K562 (cell line): ENCODE data around the gene LAIR2. TPM values are rescaled to one million over a fixed set of nuclear protein-coding genes. Genes with fewer than 3 reads are reported as not detected.

Experiments
- ATAC-seq: fragments of 200-7000 bp; cut with Tn5 transposase; 3 replicates; pipeline ENCODE4 v1.9.1; 2020; ENCODE audit warnings: moderate library complexity
- BruUV-seq: library from RNA; stranded (reverse); fragments of 400-500 nt; replicated peaks from 2 replicates; lab custom pipeline; 2021; lab: Mats Ljungman, UMichigan
- CTCF ChIA-PET: fragments of 300-600 bp; formaldehyde crosslinking; extraction: SDS; loops from one replicate; lab custom pipeline; 2021; ENCODE audit warnings: low intra/inter-chr PET ratio; lab: Yijun Ruan, JAX
- POLR2A ChIA-PET: fragments of 300-600, 350-650 bp; sonication (Branson Sonifier 250); formaldehyde crosslinking; extraction: SDS; loops from one replicate; lab custom pipeline; 2021; ENCODE audit warnings: antibody characterized with exemption, inconsistent platforms; lab: Yijun Ruan, JAX
- DNase-seq, 4 experiments: peaks; one replicate each; pipeline versions ENCODE4 v3.0.0 to v3.0.0-alpha.2; 2011 to 2018; ENCODE audit warnings: low spot score in 3 of 4, mixed read lengths in 3 of 4; ENCODE audit errors: extremely low read depth in 1 of 4
- FAIRE-seq: peaks from 2 replicates; lab custom pipeline; 2011; peaks lifted over from hg19 to GRCh38; lab: Jason Lieb, UNC
- H2AFZ ChIP-seq: 2 replicates; pipeline ENCODE4 v1.6.0; 2011; ENCODE audit warnings: low read depth, low read length, control low read depth, inconsistent platforms
- H3K27ac ChIP-seq: fragments of 200-600 bp; 3 replicates; pipeline ENCODE4 v1.8.0; 2011; ENCODE audit warnings: low read depth, mild to moderate bottlenecking, control low read depth, inconsistent platforms, low read length, moderate library complexity, mixed read lengths; ENCODE audit errors: extremely low read depth
- H3K27me3 ChIP-seq, 2 experiments: fragments of 300-600 bp in 1 of 2; 2 replicates in 1 of 2; 3 replicates in 1 of 2; pipeline versions ENCODE4 v1.6.0 to v1.8.0; 2011; ENCODE audit warnings: inconsistent platforms in 2 of 2, low read length in 2 of 2, mild to moderate bottlenecking in 1 of 2, mixed read lengths in 1 of 2, moderate library complexity in 1 of 2; ENCODE audit not compliant: control insufficient read depth in 2 of 2, insufficient read depth in 2 of 2
- H3K36me3 ChIP-seq: fragments of 300-600 bp; 3 replicates; pipeline ENCODE4 v1.8.0; 2011; ENCODE audit warnings: mild to moderate bottlenecking, low read length, inconsistent platforms; ENCODE audit not compliant: control insufficient read depth, insufficient read depth
- H3K4me1 ChIP-seq, 2 experiments: fragments of 200-600 bp in 1 of 2; replicated peaks in 1 of 2; 2 replicates in 1 of 2; 3 replicates in 1 of 2; pipeline versions ENCODE4 v1.5.1 to v1.8.0; 2011; ENCODE audit warnings: inconsistent platforms in 2 of 2, low read length in 2 of 2, mild to moderate bottlenecking in 1 of 2, mixed read lengths in 1 of 2, moderate library complexity in 1 of 2; ENCODE audit not compliant: control insufficient read depth in 2 of 2, insufficient read depth in 2 of 2
- H3K4me2 ChIP-seq: 2 replicates; pipeline ENCODE4 v1.6.1; 2011; ENCODE audit warnings: low read length, control low read depth, inconsistent platforms, mixed read lengths; ENCODE audit not compliant: insufficient read depth
- H3K4me3 ChIP-seq: fragments of 200-600 bp; sonication (generic), shearing (Covaris generic); 2 replicates; pipeline ENCODE4 v1.5.1; 2016; ENCODE audit warnings: control low read depth, inconsistent platforms
- H3K79me2 ChIP-seq: fragments of 200-600 bp; 3 replicates; pipeline ENCODE4 v1.8.0; 2011; ENCODE audit warnings: low read length, inconsistent platforms; ENCODE audit not compliant: control insufficient read depth, insufficient read depth
- H3K9ac ChIP-seq, 2 experiments: 2 replicates each; pipeline versions ENCODE4 v1.6.0 to v1.6.1; 2011; ENCODE audit warnings: low read depth in 2 of 2, low read length in 2 of 2, control low read depth in 1 of 2, inconsistent platforms in 1 of 2, mild to moderate bottlenecking in 1 of 2, mixed read lengths in 1 of 2; ENCODE audit not compliant: insufficient read depth in 1 of 2
- H3K9me1 ChIP-seq: one replicate; pipeline ENCODE4 v1.6.0; 2011; ENCODE audit warnings: inconsistent platforms, mild to moderate bottlenecking, low read length, moderate library complexity; ENCODE audit not compliant: control insufficient read depth, insufficient read depth
- H3K9me3 ChIP-seq: replicated peaks from 2 replicates; pipeline ENCODE4 v1.5.1; 2011; ENCODE audit warnings: low read depth, low read length, inconsistent platforms; ENCODE audit not compliant: control insufficient read depth, insufficient read depth
- H4K20me1 ChIP-seq: replicated peaks from 2 replicates; pipeline ENCODE4 v1.6.1; 2011; ENCODE audit warnings: low read length, inconsistent platforms, mixed read lengths; ENCODE audit not compliant: control insufficient read depth, insufficient read depth
- CHD1 ChIP-seq: fragments of 200-600 bp; sonication (generic); IDR thresholded peaks from one replicate; pipeline ENCODE4 v1.6.1; 2012; ENCODE audit warnings: mild to moderate bottlenecking, moderate library complexity, low read length, inconsistent platforms
- GABPB1 ChIP-seq: sonication (generic); formaldehyde crosslinking; IDR thresholded peaks from 2 replicates; pipeline ENCODE4 v1.8.0; 2022; ENCODE audit warnings: mild to moderate bottlenecking, missing genetic modification reagents
- JUND ChIP-seq, 2 experiments: IDR thresholded peaks; 2 replicates in 1 of 2; 3 replicates in 1 of 2; pipeline ENCODE4 v1.6.1; 2011; ENCODE audit warnings: borderline replicate concordance in 2 of 2, low read depth in 2 of 2, low read length in 2 of 2, improper control_type of control experiment in 1 of 2, missing biosample characterization in 1 of 2, missing genetic modification characterization in 1 of 2, missing genetic modification reagents in 1 of 2
- LARP7 ChIP-seq: fragments of 450-650 bp; IDR thresholded peaks from 2 replicates; pipeline ENCODE4 v1.6.1; 2016
- NEUROD1 ChIP-seq: fragments of 150-350 bp; IDR thresholded peaks from 2 replicates; pipeline ENCODE4 v1.6.1; 2014; ENCODE audit warnings: borderline replicate concordance, low read length, low read depth; ENCODE audit not compliant: partially characterized antibody
- OTX1 ChIP-seq: fragments of 450-650 bp; formaldehyde crosslinking; IDR thresholded peaks from 2 replicates; pipeline ENCODE4 v1.4.0; 2022; ENCODE audit warnings: mild to moderate bottlenecking
- PHF20 ChIP-seq: fragments of 450-650 bp; IDR thresholded peaks from 2 replicates; pipeline ENCODE4 v1.6.1; 2018; ENCODE audit not compliant: partially characterized antibody
- SMAD1 ChIP-seq: fragments of 150-350 bp; IDR thresholded peaks from 2 replicates; pipeline ENCODE4 v1.6.1; 2014; ENCODE audit warnings: low read length, low read depth; ENCODE audit not compliant: partially characterized antibody
- ZBED1 ChIP-seq: IDR thresholded peaks from 2 replicates; pipeline ENCODE4 v1.6.1; 2014
- ZNF124 ChIP-seq: sonication (generic); formaldehyde crosslinking; IDR thresholded peaks from 2 replicates; pipeline ENCODE4 v1.8.1; 2022; ENCODE audit warnings: missing genetic modification reagents
- ZNF165 ChIP-seq: fragments of 250-450 bp; sonication (Bioruptor Pico); IDR thresholded peaks from 2 replicates; pipeline ENCODE4 v1.4.0; 2020; ENCODE audit warnings: borderline replicate concordance
- ZNF184 ChIP-seq: sonication (generic); formaldehyde crosslinking; IDR thresholded peaks from 2 replicates; pipeline ENCODE4 v1.5.0; 2020; ENCODE audit warnings: missing genetic modification reagents
- ZNF699 ChIP-seq: fragments of 250-450 bp; sonication (Bioruptor Pico); IDR thresholded peaks from 2 replicates; pipeline ENCODE4 v1.8.0; 2021; ENCODE audit warnings: mild to moderate bottlenecking, moderate library complexity; ENCODE audit not compliant: insufficient replicate concordance
- ZNF766 ChIP-seq: fragments of 200-800 bp; sonication (Bioruptor generic); conservative IDR thresholded peaks from 2 replicates; pipeline ENCODE4 v1.6.1; 2016; ENCODE audit warnings: missing genetic modification characterization, missing compliant biosample characterization
- WGBS: fragments of 100-300 bp; shearing (Covaris generic); methylation state at CpG from one replicate; pipeline ENCODE4 v1.1.6; 2016; ENCODE audit warnings: low coverage, mixed read lengths; ENCODE audit not compliant: insufficient coverage; ENCODE audit errors: missing lambda C conversion rate; 5-methylcytosine and 5-hydroxymethylcytosine counted together
- in situ Hi-C: fragments of 300-500 bp; cut with MboI; formaldehyde crosslinking; loops from 4 replicates; pipeline ENCODE4 v1.15.0; 2018; ENCODE audit warnings: inconsistent platforms, mixed read lengths
- intact Hi-C: fragments of 100-400 bp; cut with micrococcal nuclease; formaldehyde crosslinking; loops from 2 replicates; pipeline ENCODE4 v1.14.2; 2022
- polyA plus RNA-seq, 8 experiments: library from polyadenylated mRNA; depleted of rRNA in 4 of 8; stranded (reverse) in 5 of 8; unstranded in 3 of 8; fragments of >200 nt; fragmentation: Nextera tagmentation in 2 of 8; fragmentation: Illumina TruSeq in 1 of 8; extraction: Ambion mirVana in 2 of 8; extraction: Trizol in 1 of 8; gene quantifications; 2 replicates each; pipeline versions ENCODE4 v1.2.1 to v1.2.3, GENCODE V29; 2011 to 2014; ENCODE audit warnings: inconsistent platforms in 1 of 8, missing spikeins in 1 of 8
- total RNA-seq, 7 experiments: library from RNA; depleted of rRNA in 6 of 7; stranded (reverse); fragments of >200 nt in 6 of 7; fragmentation: Illumina TruSeq in 2 of 7; extraction: Trizol in 2 of 7; gene quantifications; 2 replicates each; pipeline versions ENCODE4 v1.2.1 to v1.2.3, GENCODE V29; 2011 to 2021; ENCODE audit warnings: low replicate concordance in 1 of 7
- TF ChIP-seq, protein P1 (sequence below): fragments of 250-450 bp; sonication (Bioruptor Pico); IDR thresholded peaks from 2 replicates; pipeline ENCODE4 v1.8.0; 2022; ENCODE audit warnings: inconsistent platforms
- TF ChIP-seq, protein P2 (sequence below): fragments of 450-650 bp; IDR thresholded peaks from 2 replicates; pipeline ENCODE4 v1.6.1; 2018; ENCODE audit not compliant: partially characterized antibody
- TF ChIP-seq, protein P3 (sequence below): fragments of 250-450 bp; sonication (Bioruptor Pico); IDR thresholded peaks from 2 replicates; pipeline ENCODE4 v1.9.0; 2021; ENCODE audit warnings: mild to moderate bottlenecking

Gene LAIR2
- total and polyA plus RNA-seq, 9 of the 15 experiments (the other 6 are each of a cell fraction or from before 2014, with no cell fraction given): not detected

DNA sequence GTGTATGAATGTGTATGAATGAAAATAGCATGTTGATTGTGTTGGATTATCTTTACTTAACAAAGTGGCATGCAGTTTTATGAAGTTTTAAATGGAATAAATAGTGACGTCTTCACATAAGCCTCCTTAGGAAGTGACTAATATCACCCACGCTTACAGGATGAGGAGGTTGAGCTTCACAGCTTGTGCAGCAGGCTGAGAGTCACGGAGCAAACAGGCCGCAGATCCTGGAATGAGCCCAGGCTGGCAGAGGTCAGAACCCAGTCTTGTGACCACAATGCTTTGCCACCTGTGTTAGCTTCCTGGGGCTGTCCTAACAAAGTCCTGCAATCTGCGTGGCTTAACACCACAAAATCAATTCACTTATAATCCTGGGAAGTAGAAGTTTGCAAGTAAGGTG is 20.8 kb downstream of the LAIR2 start:
- no TSS peak for BruUV-seq
- no peak overlapping the region for H3K4me2 ChIP-seq

More for the DNA sequence above, 20.8 kb downstream of the LAIR2 start:
- peaks cover 3 to 9% of the 10 kb centered on the region in 2 experiments; a peak in 3 of 5 replicates for H3K4me1 ChIP-seq
- no peak overlapping the region for H3K9ac ChIP-seq
- DNase-seq (no peak), FAIRE-seq (no peak), ATAC-seq (no peak)
- in situ Hi-C loops: no loop called here
- ChIA-PET POLR2A (no interaction called here), CTCF (no interaction called here)
- H3K36me3 ChIP-seq: no peaks in the 10 kb centered on the region
- no peaks in the 10 kb centered on the region; the same call in 1 of the 2 replicates for H4K20me1 ChIP-seq
- no peak overlapping the region for H3K27ac ChIP-seq
- WGBS: 2% methylated on average over 5 of the region's 5 CpGs
- H3K9me1 ChIP-seq: no peaks in the 10 kb centered on the region
- no peak overlapping the region for H3K4me3 ChIP-seq
- H2AFZ ChIP-seq: no peak overlapping the region
- no peaks in the 10 kb centered on the region for H3K79me2 ChIP-seq
- intact Hi-C loops: no loop called here
- TF ChIP-seq LARP7 (no peak), SMAD1 (no peak), ZNF165 (CRISPR knock-in tag) (no peak), OTX1 (no peak), ZNF766 (CRISPR knock-in tag) (no peak), PHF20 (no peak), NEUROD1 (no peak), ZNF124 (CRISPR knock-in tag) (no peak), JUND (IDR thresholded peaks at IDR 0.05; ENCODE audit: borderline replicate concordance, low read depth, low read length) (no peak), JUND (tag; IDR thresholded peaks at IDR 0.05; ENCODE audit: borderline replicate concordance, low read depth, low read length) (no peak), ZNF184 (CRISPR knock-in tag) (no peak), CHD1 (no peak), ZNF699 (no peak), GABPB1 (CRISPR knock-in tag) (no peak), ZBED1 (no peak)
- TF ChIP-seq, protein P1, sequence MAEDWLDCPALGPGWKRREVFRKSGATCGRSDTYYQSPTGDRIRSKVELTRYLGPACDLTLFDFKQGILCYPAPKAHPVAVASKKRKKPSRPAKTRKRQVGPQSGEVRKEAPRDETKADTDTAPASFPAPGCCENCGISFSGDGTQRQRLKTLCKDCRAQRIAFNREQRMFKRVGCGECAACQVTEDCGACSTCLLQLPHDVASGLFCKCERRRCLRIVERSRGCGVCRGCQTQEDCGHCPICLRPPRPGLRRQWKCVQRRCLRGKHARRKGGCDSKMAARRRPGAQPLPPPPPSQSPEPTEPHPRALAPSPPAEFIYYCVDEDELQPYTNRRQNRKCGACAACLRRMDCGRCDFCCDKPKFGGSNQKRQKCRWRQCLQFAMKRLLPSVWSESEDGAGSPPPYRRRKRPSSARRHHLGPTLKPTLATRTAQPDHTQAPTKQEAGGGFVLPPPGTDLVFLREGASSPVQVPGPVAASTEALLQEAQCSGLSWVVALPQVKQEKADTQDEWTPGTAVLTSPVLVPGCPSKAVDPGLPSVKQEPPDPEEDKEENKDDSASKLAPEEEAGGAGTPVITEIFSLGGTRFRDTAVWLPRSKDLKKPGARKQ (CRISPR knock-in tag): no peak
- TF ChIP-seq, protein P2, sequence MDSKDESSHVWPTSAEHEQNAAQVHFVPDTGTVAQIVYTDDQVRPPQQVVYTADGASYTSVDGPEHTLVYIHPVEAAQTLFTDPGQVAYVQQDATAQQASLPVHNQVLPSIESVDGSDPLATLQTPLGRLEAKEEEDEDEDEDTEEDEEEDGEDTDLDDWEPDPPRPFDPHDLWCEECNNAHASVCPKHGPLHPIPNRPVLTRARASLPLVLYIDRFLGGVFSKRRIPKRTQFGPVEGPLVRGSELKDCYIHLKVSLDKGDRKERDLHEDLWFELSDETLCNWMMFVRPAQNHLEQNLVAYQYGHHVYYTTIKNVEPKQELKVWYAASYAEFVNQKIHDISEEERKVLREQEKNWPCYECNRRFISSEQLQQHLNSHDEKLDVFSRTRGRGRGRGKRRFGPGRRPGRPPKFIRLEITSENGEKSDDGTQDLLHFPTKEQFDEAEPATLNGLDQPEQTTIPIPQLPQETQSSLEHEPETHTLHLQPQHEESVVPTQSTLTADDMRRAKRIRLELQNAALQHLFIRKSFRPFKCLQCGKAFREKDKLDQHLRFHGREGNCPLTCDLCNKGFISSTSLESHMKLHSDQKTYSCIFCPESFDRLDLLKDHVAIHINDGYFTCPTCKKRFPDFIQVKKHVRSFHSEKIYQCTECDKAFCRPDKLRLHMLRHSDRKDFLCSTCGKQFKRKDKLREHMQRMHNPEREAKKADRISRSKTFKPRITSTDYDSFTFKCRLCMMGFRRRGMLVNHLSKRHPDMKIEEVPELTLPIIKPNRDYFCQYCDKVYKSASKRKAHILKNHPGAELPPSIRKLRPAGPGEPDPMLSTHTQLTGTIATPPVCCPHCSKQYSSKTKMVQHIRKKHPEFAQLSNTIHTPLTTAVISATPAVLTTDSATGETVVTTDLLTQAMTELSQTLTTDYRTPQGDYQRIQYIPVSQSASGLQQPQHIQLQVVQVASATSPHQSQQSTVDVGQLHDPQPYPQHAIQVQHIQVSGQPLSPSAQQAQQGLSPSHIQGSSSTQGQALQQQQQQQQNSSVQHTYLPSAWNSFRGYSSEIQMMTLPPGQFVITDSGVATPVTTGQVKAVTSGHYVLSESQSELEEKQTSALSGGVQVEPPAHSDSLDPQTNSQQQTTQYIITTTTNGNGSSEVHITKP: no peak
- TF ChIP-seq, protein P3, sequence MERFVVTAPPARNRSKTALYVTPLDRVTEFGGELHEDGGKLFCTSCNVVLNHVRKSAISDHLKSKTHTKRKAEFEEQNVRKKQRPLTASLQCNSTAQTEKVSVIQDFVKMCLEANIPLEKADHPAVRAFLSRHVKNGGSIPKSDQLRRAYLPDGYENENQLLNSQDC (CRISPR knock-in tag): no peak
- no peaks in the 10 kb centered on the region for H3K9me3 ChIP-seq
- H3K27me3 ChIP-seq: peaks cover 4 to 38% of the 10 kb centered on the region in 2 experiments; a peak in 4 of 5 replicates
